ENCODE measurements around the gene TMEM204.

The TMEM204 gene

GRCh38 chr16:1534021-1535020, 855 bp downstream of the TMEM204 start:
- no peak overlapping the region for H3K4me3 ChIP-seq (ENCODE audit: low read length)
- H3K9ac ChIP-seq (ENCODE audit: low read length) = no peak overlapping the region
- H3K4me2 ChIP-seq (ENCODE audit: low read length) = no peak overlapping the region
- no peak overlapping the region for H3K27ac ChIP-seq (ENCODE audit: low read length)
- H3K27me3 ChIP-seq (ENCODE audit: low read depth, low read length) = no peaks in the 10 kb centered on the region
- TF ChIP-seq CTCF (IDR thresholded peaks at IDR 0.05; ENCODE audit: low read depth, low read length) = no peak
- no peak for TF ChIP-seq EZH2phosphoT487 (IDR thresholded peaks at IDR 0.05; ENCODE audit: low read depth)
- H3K79me2 ChIP-seq (ENCODE audit: low read length) = no peaks in the 10 kb centered on the region
- no peaks in the 10 kb centered on the region for H3K36me3 ChIP-seq (replicated peaks; ENCODE audit: low read depth, low read length)
- no peaks in the 10 kb centered on the region for H4K20me1 ChIP-seq (ENCODE audit: insufficient read depth, low read length)
- no peaks in the 10 kb centered on the region for H3K9me3 ChIP-seq (ENCODE audit: insufficient read depth, low read length)
- no peaks in the 10 kb centered on the region for H3K4me1 ChIP-seq (ENCODE audit: low read length)
- H2AFZ ChIP-seq (ENCODE audit: low read depth, low read length) = no peak overlapping the region

GRCh38 chr16:1535391-1536291, 2.2 kb downstream of the TMEM204 start:
- Histone ChIP-seq H3K4me3 (ENCODE audit: low read length) (no peak overlapping the region), H3K4me2 (ENCODE audit: low read length) (no peak overlapping the region), H3K27ac (ENCODE audit: low read length) (no peak overlapping the region), H3K27me3 (ENCODE audit: low read depth, low read length) (no peaks in the 10 kb centered on the region), H3K9me3 (ENCODE audit: insufficient read depth, low read length) (no peaks in the 10 kb centered on the region), H3K9ac (ENCODE audit: low read length) (no peak overlapping the region), H3K79me2 (ENCODE audit: low read length) (no peaks in the 10 kb centered on the region), H4K20me1 (ENCODE audit: insufficient read depth, low read length) (no peaks in the 10 kb centered on the region), H2AFZ (ENCODE audit: low read depth, low read length) (no peak overlapping the region), H3K4me1 (ENCODE audit: low read length) (no peaks in the 10 kb centered on the region), H3K36me3 (replicated peaks; ENCODE audit: low read depth, low read length) (no peaks in the 10 kb centered on the region)
- TF ChIP-seq EZH2phosphoT487 (IDR thresholded peaks at IDR 0.05; ENCODE audit: low read depth) (no peak), CTCF (IDR thresholded peaks at IDR 0.05; ENCODE audit: low read depth, low read length) (no peak)

GRCh38 chr16:1536601-1537000, 3.1 kb downstream of the TMEM204 start:
- TF ChIP-seq CTCF (IDR thresholded peaks at IDR 0.05; ENCODE audit: low read depth, low read length) (no peak), EZH2phosphoT487 (IDR thresholded peaks at IDR 0.05; ENCODE audit: low read depth) (no peak)

GRCh38 chr16:1537138-1537577, 3.7 kb downstream of the TMEM204 start:
- TF ChIP-seq CTCF (IDR thresholded peaks at IDR 0.05; ENCODE audit: low read depth, low read length) (no peak), EZH2phosphoT487 (IDR thresholded peaks at IDR 0.05; ENCODE audit: low read depth) (no peak)
- Histone ChIP-seq H2AFZ (ENCODE audit: low read depth, low read length) (no peak overlapping the region), H3K4me2 (ENCODE audit: low read length) (no peak overlapping the region), H3K27me3 (ENCODE audit: low read depth, low read length) (no peaks in the 10 kb centered on the region), H3K9me3 (ENCODE audit: insufficient read depth, low read length) (no peaks in the 10 kb centered on the region), H3K27ac (ENCODE audit: low read length) (no peak overlapping the region), H3K36me3 (replicated peaks; ENCODE audit: low read depth, low read length) (no peaks in the 10 kb centered on the region), H3K9ac (ENCODE audit: low read length) (no peak overlapping the region), H3K4me3 (ENCODE audit: low read length) (no peak overlapping the region), H4K20me1 (ENCODE audit: insufficient read depth, low read length) (no peaks in the 10 kb centered on the region), H3K4me1 (ENCODE audit: low read length) (no peaks in the 10 kb centered on the region), H3K79me2 (ENCODE audit: low read length) (no peaks in the 10 kb centered on the region)

More at GRCh38 chr16:1536601-1537000, 3.1 kb downstream of the TMEM204 start:
- H3K4me2 ChIP-seq (ENCODE audit: low read length) = no peak overlapping the region
- no peak overlapping the region for H2AFZ ChIP-seq (ENCODE audit: low read depth, low read length)
- H3K9ac ChIP-seq (ENCODE audit: low read length) = no peak overlapping the region
- no peak overlapping the region for H3K4me3 ChIP-seq (ENCODE audit: low read length)
- no peaks in the 10 kb centered on the region for H3K79me2 ChIP-seq (ENCODE audit: low read length)
- no peaks in the 10 kb centered on the region for H3K27me3 ChIP-seq (ENCODE audit: low read depth, low read length)
- no peak overlapping the region for H3K27ac ChIP-seq (ENCODE audit: low read length)
- no peaks in the 10 kb centered on the region for H4K20me1 ChIP-seq (ENCODE audit: insufficient read depth, low read length)
- H3K9me3 ChIP-seq (ENCODE audit: insufficient read depth, low read length) = no peaks in the 10 kb centered on the region
- H3K4me1 ChIP-seq (ENCODE audit: low read length) = no peaks in the 10 kb centered on the region
- H3K36me3 ChIP-seq (replicated peaks; ENCODE audit: low read depth, low read length) = no peaks in the 10 kb centered on the region
